H9 (cell line): ENCODE measurements around the gene KRT77. TPM values are rescaled to one million over a fixed set of nuclear protein-coding genes. Genes with fewer than 3 reads are reported as not detected.

Experiments
- DNase-seq: peaks from one replicate; pipeline ENCODE4 v3.0.0-alpha.2; 2017
- H2AFZ ChIP-seq: one replicate; pipeline ENCODE4 v1.6.1; 2013; ENCODE audit warnings: mild to moderate bottlenecking, low read length, control low read depth, moderate library complexity
- H2AK5ac ChIP-seq: 2 replicates; pipeline ENCODE4 v1.6.1; 2013; ENCODE audit warnings: low read length, control low read depth, mixed read lengths; ENCODE audit not compliant: insufficient read length
- H2BK120ac ChIP-seq: one replicate; pipeline ENCODE4 v1.6.1; 2013; ENCODE audit warnings: low read depth, mild to moderate bottlenecking, low read length, control low read depth, inconsistent platforms; ENCODE audit not compliant: poor library complexity, severe bottlenecking
- H2BK12ac ChIP-seq: 2 replicates; pipeline ENCODE4 v1.6.1; 2013; ENCODE audit warnings: low read length, control low read depth, mixed read lengths, low read depth; ENCODE audit not compliant: insufficient read length
- H2BK15ac ChIP-seq: 2 replicates; pipeline ENCODE4 v1.6.1; 2013; ENCODE audit warnings: low read depth, low read length, control low read depth
- H2BK20ac ChIP-seq: one replicate; pipeline ENCODE4 v1.6.1; 2013; ENCODE audit warnings: low read depth, mild to moderate bottlenecking, low read length, control low read depth, inconsistent platforms; ENCODE audit not compliant: poor library complexity, severe bottlenecking
- H2BK5ac ChIP-seq: 2 replicates; pipeline ENCODE4 v1.6.1; 2013; ENCODE audit warnings: low read length, control low read depth, mixed read lengths; ENCODE audit not compliant: insufficient read length
- H3K14ac ChIP-seq: 2 replicates; pipeline ENCODE4 v1.6.1; 2013; ENCODE audit warnings: low read length, control low read depth; ENCODE audit not compliant: insufficient read depth
- H3K18ac ChIP-seq: 2 replicates; pipeline ENCODE4 v1.6.1; 2013; ENCODE audit warnings: low read depth, mild to moderate bottlenecking, mixed read lengths, low read length, control low read depth; ENCODE audit not compliant: insufficient read length
- H3K23ac ChIP-seq: 2 replicates; pipeline ENCODE4 v1.6.1; 2013; ENCODE audit warnings: low read length, control low read depth, mixed read lengths, low read depth; ENCODE audit not compliant: insufficient read length
- H3K23me2 ChIP-seq: 2 replicates; pipeline ENCODE4 v1.6.1; 2013; ENCODE audit warnings: low read depth, mild to moderate bottlenecking, mixed read lengths, low read length, control low read depth; ENCODE audit not compliant: insufficient read length, poor library complexity, severe bottlenecking
- H3K27ac ChIP-seq: 2 replicates; pipeline ENCODE4 v1.5.1; 2013; ENCODE audit warnings: low read length, control low read depth, mixed read lengths, low read depth; ENCODE audit not compliant: insufficient read length
- H3K27me3 ChIP-seq: 2 replicates; pipeline ENCODE4 v1.6.1; 2013; ENCODE audit warnings: low read length, control low read depth, inconsistent platforms; ENCODE audit not compliant: insufficient read depth
- H3K4ac ChIP-seq: 2 replicates; pipeline ENCODE4 v1.6.1; 2013; ENCODE audit warnings: low read depth, mild to moderate bottlenecking, control low read depth, inconsistent platforms, low read length, moderate library complexity
- H3K4me1 ChIP-seq: 2 replicates; pipeline ENCODE4 v1.6.1; 2013; ENCODE audit warnings: low read length, control low read depth, inconsistent platforms; ENCODE audit not compliant: insufficient read depth
- H3K4me2 ChIP-seq: 2 replicates; pipeline ENCODE4 v1.6.1; 2013; ENCODE audit warnings: low read length, control low read depth, mixed read lengths; ENCODE audit not compliant: insufficient read length, insufficient read depth
- H3K56ac ChIP-seq: 2 replicates; pipeline ENCODE4 v1.6.1; 2013; ENCODE audit warnings: low read depth, mild to moderate bottlenecking, mixed read lengths, low read length, control low read depth; ENCODE audit not compliant: insufficient read length
- H3K79me1 ChIP-seq: 2 replicates; pipeline ENCODE4 v1.6.1; 2013; ENCODE audit warnings: low read depth, mild to moderate bottlenecking, moderate library complexity, low read length, control low read depth, inconsistent platforms; ENCODE audit not compliant: insufficient read depth, poor library complexity, severe bottlenecking
- H3K79me2 ChIP-seq: 2 replicates; pipeline ENCODE4 v1.6.1; 2013; ENCODE audit warnings: low read length, control low read depth, inconsistent platforms; ENCODE audit not compliant: insufficient read depth
- H3K9ac ChIP-seq: 2 replicates; pipeline ENCODE4 v1.6.1; 2013; ENCODE audit warnings: low read length, control low read depth, mixed read lengths; ENCODE audit not compliant: insufficient read length; ENCODE audit errors: extremely low read depth
- H3K9me3 ChIP-seq: one replicate; pipeline ENCODE4 v1.6.1; 2013; ENCODE audit warnings: low read depth, low read length, inconsistent platforms; ENCODE audit not compliant: control insufficient read depth
- H3T11ph ChIP-seq: one replicate; pipeline ENCODE4 v1.6.1; 2013; ENCODE audit warnings: mild to moderate bottlenecking, low read length, control low read depth, inconsistent platforms
- H4K20me1 ChIP-seq: one replicate; pipeline ENCODE4 v1.6.1; 2013; ENCODE audit not compliant: control insufficient read depth, insufficient read length, insufficient read depth
- H4K5ac ChIP-seq: 2 replicates; pipeline ENCODE4 v1.6.1; 2013; ENCODE audit warnings: low read depth, mild to moderate bottlenecking, mixed read lengths, low read length, control low read depth; ENCODE audit not compliant: insufficient read length
- H4K8ac ChIP-seq: replicated peaks from 2 replicates; pipeline ENCODE4 v1.6.1; 2013; ENCODE audit warnings: low read length, control low read depth, mixed read lengths, low read depth; ENCODE audit not compliant: insufficient read length
- H4K91ac ChIP-seq: 2 replicates; pipeline ENCODE4 v1.6.1; 2013; ENCODE audit warnings: low read depth, mild to moderate bottlenecking, moderate library complexity, mixed read lengths, low read length, control low read depth; ENCODE audit not compliant: insufficient read length
- H3K27ac Mint-ChIP-seq, 3 experiments: 2 replicates in 2 of 3; 3 replicates in 1 of 3; pipeline ENCODE4 v1.8.0; 2020 to 2021; ENCODE audit warnings: mixed read lengths in 3 of 3, mild to moderate bottlenecking in 1 of 3, moderate library complexity in 1 of 3
- H3K27me3 Mint-ChIP-seq: 2 replicates; pipeline ENCODE4 v1.8.0; 2021; ENCODE audit warnings: low read depth, mild to moderate bottlenecking, moderate library complexity, mixed read lengths
- H3K36me3 Mint-ChIP-seq, 3 experiments: 2 replicates in 2 of 3; 3 replicates in 1 of 3; pipeline ENCODE4 v1.8.0; 2020 to 2021; ENCODE audit warnings: low read depth in 3 of 3, mixed read lengths in 3 of 3; ENCODE audit not compliant: insufficient read depth in 1 of 3
- H3K4me1 Mint-ChIP-seq, 2 experiments: 2 replicates each; pipeline ENCODE4 v1.8.0; 2020; ENCODE audit warnings: mixed read lengths in 2 of 2
- H3K4me3 Mint-ChIP-seq, 2 experiments: 2 replicates in 1 of 2; 3 replicates in 1 of 2; pipeline ENCODE4 v1.8.0; 2020 to 2021; ENCODE audit warnings: mild to moderate bottlenecking in 2 of 2, mixed read lengths in 2 of 2, moderate library complexity in 1 of 2
- H3K9me3 Mint-ChIP-seq, 2 experiments: 2 replicates in 1 of 2; 3 replicates in 1 of 2; pipeline ENCODE4 v1.8.0; 2020; ENCODE audit warnings: mild to moderate bottlenecking in 2 of 2, mixed read lengths in 2 of 2, moderate library complexity in 1 of 2
- whole genome bisulfite sequencing: extraction: QIAGEN DNeasy Blood & Tissue Kit; methylation state at CpG from one replicate; pipeline ENCODE4 v1.1.7; 2013; ENCODE audit warnings: missing lambda C conversion rate, low lambda C conversion rate, mixed read lengths; ENCODE audit not compliant: insufficient read length; ENCODE audit errors: extremely low coverage; 5-methylcytosine and 5-hydroxymethylcytosine counted together
- total RNA-seq: library from RNA; stranded (reverse); gene quantifications from 2 replicates; pipeline ENCODE4 v1.2.1, GENCODE V29; 2021
- TF ChIP-seq, protein P1 (sequence below): fragments of 200-600 bp; sonication (generic); conservative IDR thresholded peaks from 3 replicates; pipeline ENCODE4 v1.8.0; 2021; ENCODE audit warnings: antibody characterized with exemption, mild to moderate bottlenecking

KRT77 gene
- total RNA-seq, 1 experiment from 2014 or later: not detected

DNA sequence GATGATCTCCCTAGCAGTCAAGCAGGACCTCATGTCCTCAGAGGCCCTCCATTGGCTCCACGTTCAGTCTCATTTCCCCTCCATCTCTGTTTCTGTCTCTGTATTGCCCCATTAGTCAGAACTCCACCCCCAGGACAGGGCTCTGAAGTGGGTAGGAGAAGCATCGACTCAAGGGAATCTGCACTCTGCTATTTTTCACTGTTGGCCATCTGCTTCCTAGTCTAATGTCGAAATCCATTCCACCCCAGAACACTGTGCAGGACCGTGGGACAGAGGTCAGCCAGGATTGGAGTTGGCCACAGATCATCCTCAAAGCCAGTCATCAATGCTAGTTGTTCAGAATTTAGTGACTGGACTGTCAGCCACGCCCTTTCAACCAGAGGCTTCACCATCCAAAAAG, 10.1 kb downstream of the KRT77 start:
- no peak overlapping the region for H3T11ph ChIP-seq
- H3K4me2 ChIP-seq: no peak overlapping the region
- H3K27ac ChIP-seq: no peak overlapping the region
- no CpG with 5 or more reads among the region's 5 CpGs for WGBS
- Mint-ChIP-seq H3K9me3 (no peaks in the 10 kb centered on the region), H3K4me1 (peaks cover 18 to 20% of the 10 kb centered on the region in 2 experiments), H3K4me3 (no peak overlapping the region; a peak in 1 of 5 replicates), H3K36me3 (no peaks in the 10 kb centered on the region), H3K27me3 (peaks cover 56% of the 10 kb centered on the region), H3K27ac (no peak overlapping the region)
- H2BK12ac ChIP-seq: no peak overlapping the region
- TF ChIP-seq, protein P1, sequence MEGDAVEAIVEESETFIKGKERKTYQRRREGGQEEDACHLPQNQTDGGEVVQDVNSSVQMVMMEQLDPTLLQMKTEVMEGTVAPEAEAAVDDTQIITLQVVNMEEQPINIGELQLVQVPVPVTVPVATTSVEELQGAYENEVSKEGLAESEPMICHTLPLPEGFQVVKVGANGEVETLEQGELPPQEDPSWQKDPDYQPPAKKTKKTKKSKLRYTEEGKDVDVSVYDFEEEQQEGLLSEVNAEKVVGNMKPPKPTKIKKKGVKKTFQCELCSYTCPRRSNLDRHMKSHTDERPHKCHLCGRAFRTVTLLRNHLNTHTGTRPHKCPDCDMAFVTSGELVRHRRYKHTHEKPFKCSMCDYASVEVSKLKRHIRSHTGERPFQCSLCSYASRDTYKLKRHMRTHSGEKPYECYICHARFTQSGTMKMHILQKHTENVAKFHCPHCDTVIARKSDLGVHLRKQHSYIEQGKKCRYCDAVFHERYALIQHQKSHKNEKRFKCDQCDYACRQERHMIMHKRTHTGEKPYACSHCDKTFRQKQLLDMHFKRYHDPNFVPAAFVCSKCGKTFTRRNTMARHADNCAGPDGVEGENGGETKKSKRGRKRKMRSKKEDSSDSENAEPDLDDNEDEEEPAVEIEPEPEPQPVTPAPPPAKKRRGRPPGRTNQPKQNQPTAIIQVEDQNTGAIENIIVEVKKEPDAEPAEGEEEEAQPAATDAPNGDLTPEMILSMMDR: no peak
- no peak overlapping the region for H2AFZ ChIP-seq
- no peak overlapping the region for H3K4ac ChIP-seq
- no peaks in the 10 kb centered on the region; the same call in 1 of the 2 replicates for H3K27me3 ChIP-seq
- H4K5ac ChIP-seq: no peak overlapping the region
- peaks cover 2% of the 10 kb centered on the region for H4K20me1 ChIP-seq
- H3K9me3 ChIP-seq: no peaks in the 10 kb centered on the region
- H4K8ac ChIP-seq: no peak overlapping the region
- no peak overlapping the region for H2BK15ac ChIP-seq
- H2BK5ac ChIP-seq: no peak overlapping the region
- H3K56ac ChIP-seq: no peak overlapping the region
- H3K79me1 ChIP-seq: no peaks in the 10 kb centered on the region
- H3K18ac ChIP-seq: no peak overlapping the region
- no peak for DNase-seq
- no peak overlapping the region for H2BK20ac ChIP-seq
- no peak overlapping the region for H2BK120ac ChIP-seq
- H3K4me1 ChIP-seq: peaks cover 3% of the 10 kb centered on the region; the same call in 1 of the 2 replicates
- H3K23ac ChIP-seq: no peak overlapping the region
- H3K14ac ChIP-seq: no peak overlapping the region
- H3K23me2 ChIP-seq: peaks cover 9% of the 10 kb centered on the region
- H2AK5ac ChIP-seq: no peak overlapping the region
- no peak overlapping the region for H4K91ac ChIP-seq
- H3K79me2 ChIP-seq: no peaks in the 10 kb centered on the region
- no peak overlapping the region for H3K9ac ChIP-seq
